ENCODE measurements around the gene NUP153. TPM values are rescaled to one million over a fixed set of nuclear protein-coding genes. Genes with fewer than 3 reads are reported as not detected.

Gene NUP153
- total RNA-seq, 4 donors from 2014 or later: 38.0 to 58.6 (median 44.9) TPM

GRCh38 chr6:17629824-17630510, 76.8 kb downstream of the NUP153 start:
- H3K27me3 ChIP-seq: no peaks in the 10 kb centered on the region
- peaks cover 5 to 23% of the 10 kb centered on the region in 2 donors for H3K36me3 ChIP-seq
- intact Hi-C loops (cut with DNase I): no loop called here
- TF ChIP-seq, protein P1, sequence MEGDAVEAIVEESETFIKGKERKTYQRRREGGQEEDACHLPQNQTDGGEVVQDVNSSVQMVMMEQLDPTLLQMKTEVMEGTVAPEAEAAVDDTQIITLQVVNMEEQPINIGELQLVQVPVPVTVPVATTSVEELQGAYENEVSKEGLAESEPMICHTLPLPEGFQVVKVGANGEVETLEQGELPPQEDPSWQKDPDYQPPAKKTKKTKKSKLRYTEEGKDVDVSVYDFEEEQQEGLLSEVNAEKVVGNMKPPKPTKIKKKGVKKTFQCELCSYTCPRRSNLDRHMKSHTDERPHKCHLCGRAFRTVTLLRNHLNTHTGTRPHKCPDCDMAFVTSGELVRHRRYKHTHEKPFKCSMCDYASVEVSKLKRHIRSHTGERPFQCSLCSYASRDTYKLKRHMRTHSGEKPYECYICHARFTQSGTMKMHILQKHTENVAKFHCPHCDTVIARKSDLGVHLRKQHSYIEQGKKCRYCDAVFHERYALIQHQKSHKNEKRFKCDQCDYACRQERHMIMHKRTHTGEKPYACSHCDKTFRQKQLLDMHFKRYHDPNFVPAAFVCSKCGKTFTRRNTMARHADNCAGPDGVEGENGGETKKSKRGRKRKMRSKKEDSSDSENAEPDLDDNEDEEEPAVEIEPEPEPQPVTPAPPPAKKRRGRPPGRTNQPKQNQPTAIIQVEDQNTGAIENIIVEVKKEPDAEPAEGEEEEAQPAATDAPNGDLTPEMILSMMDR (IDR thresholded peaks at IDR 0.05): no peak
- no peak for TF ChIP-seq POLR2A (IDR thresholded peaks at IDR 0.05)
- H3K4me1 ChIP-seq: peaks cover 20 to 30% of the 10 kb centered on the region in 2 donors
- no peak for DNase-seq
- H3K4me3 ChIP-seq (replicated peaks in 1 of 3): no peak overlapping the region
- H3K27ac ChIP-seq: peak overlapping the region; percentile 31 to 52 (median 35)
- no peaks in the 10 kb centered on the region for H3K9me3 ChIP-seq
- 59 to 66% methylated on average over 8 of the region's 8 CpGs for WGBS, 2 donors

- peaks cover 11 to 27% of the 10 kb centered on the region in 2 donors for H3K36me3 ChIP-seq
- no peaks in the 10 kb centered on the region for H3K27me3 ChIP-seq
- WGBS, 2 donors: 32 to 57% methylated on average over 1 of the region's 1 CpG
Observed at GRCh38 chr6:17628873-17629272, 77.9 kb downstream of the NUP153 start.

DNA sequence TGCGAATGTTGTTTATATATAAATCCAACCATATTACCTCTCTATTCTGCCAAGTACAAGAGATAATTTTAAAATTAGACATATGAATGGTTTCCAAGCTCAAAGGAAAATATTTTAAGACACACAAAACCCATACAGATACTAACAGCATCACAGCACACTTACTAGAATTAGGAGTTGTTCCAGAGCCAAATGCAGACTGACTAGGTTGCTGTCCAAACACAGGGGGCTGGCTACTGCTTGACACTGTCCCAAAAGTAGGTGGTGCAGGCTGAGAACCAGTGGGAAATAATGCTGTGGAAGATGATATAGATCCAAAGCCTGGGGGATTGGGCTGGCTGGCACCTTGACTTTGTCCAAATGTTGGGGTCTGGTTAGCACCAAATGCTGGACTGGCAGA, 82.3 kb downstream of the NUP153 start:
- whole genome bisulfite sequencing, 2 donors: 73 to 86% methylated on average over 1 of the region's 1 CpG
- Histone ChIP-seq H3K27me3 (no peaks in the 10 kb centered on the region), H3K9me3 (no peaks in the 10 kb centered on the region), H3K36me3 (peaks cover 11 to 20% of the 10 kb centered on the region in 2 donors), H3K27ac (no peak overlapping the region), H3K4me1 (peaks cover 5% of the 10 kb centered on the region in 2 donors), H3K4me3 (replicated peaks in 1 of 3) (no peak overlapping the region)
- intact Hi-C loops (cut with DNase I): no loop called here
- no peak for DNase-seq
- no peak for TF ChIP-seq POLR2A (IDR thresholded peaks at IDR 0.05)
- TF ChIP-seq, protein P1 (IDR thresholded peaks at IDR 0.05): no peak

More at GRCh38 chr6:17628873-17629272, 77.9 kb downstream of the NUP153 start:
- TF ChIP-seq, protein P1 (IDR thresholded peaks at IDR 0.05): no peak
- no peak for TF ChIP-seq POLR2A (IDR thresholded peaks at IDR 0.05)
- intact Hi-C loops (cut with DNase I): no loop called here
- Histone ChIP-seq H3K4me1 (peaks cover 20 to 30% of the 10 kb centered on the region in 2 donors), H3K4me3 (replicated peaks in 1 of 3) (no peak overlapping the region), H3K27ac (peak overlapping the region in 1 of 3 donors; percentile 19), H3K9me3 (no peaks in the 10 kb centered on the region)
- DNase-seq: no peak

DNA sequence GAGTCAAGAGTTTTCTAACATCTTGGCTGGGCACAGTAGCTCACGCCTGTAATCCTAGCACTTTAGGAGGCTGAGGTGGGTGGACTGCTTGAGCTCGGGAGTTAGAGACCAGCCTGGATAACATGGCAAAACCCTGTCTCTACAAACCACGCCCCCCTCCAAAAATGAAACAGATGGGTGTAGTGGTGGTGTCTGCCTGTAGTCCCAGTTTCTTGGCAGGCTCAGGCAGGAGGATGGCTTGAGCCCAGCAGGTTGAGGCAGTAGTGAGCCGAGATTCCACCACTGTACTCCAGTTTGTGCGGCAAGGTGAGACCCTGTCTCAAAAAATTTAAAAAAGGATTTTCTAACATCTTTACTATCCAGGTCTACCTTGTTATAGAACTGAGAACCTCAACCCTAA, 84.6 kb downstream of the NUP153 start:
- WGBS, 2 donors: 91 to 94% methylated on average over 5 of the region's 5 CpGs
- H3K9me3 ChIP-seq: no peaks in the 10 kb centered on the region
- peaks cover 14 to 20% of the 10 kb centered on the region in 2 donors for H3K36me3 ChIP-seq
- no peak overlapping the region for H3K27ac ChIP-seq
- intact Hi-C loops (cut with DNase I): no loop called here
- TF ChIP-seq, protein P1 (IDR thresholded peaks at IDR 0.05): no peak
- TF ChIP-seq POLR2A (IDR thresholded peaks at IDR 0.05): no peak
- peaks cover 0 to 5% of the 10 kb centered on the region in 2 donors for H3K4me1 ChIP-seq
- peak in 1 of 2 donors; percentile 5 for DNase-seq
- no peak overlapping the region for H3K4me3 ChIP-seq (replicated peaks in 1 of 3)
- no peaks in the 10 kb centered on the region for H3K27me3 ChIP-seq

DNA sequence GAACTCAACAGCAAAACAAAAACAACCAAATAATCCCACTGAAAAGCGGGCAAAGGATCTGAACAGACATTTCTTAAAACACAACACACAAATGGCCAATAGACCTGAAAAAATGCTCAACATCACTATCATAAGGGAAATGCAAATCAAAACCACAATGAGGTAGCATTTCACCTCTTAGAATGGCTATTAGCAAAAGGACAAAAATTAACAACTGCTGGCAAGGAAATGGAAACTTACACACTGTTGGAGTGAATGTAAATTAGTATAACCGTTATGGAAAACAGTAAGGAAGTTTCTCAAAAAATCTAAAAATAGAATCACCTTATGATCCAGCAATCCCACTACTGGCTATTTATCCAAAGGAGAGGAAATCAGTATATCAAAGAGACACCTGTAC, 85.7 kb downstream of the NUP153 start:
- no peak for DNase-seq
- Histone ChIP-seq H3K27ac (no peak overlapping the region), H3K4me1 (peaks cover 0 to 5% of the 10 kb centered on the region in 2 donors), H3K9me3 (no peaks in the 10 kb centered on the region), H3K36me3 (peaks cover 14 to 19% of the 10 kb centered on the region in 2 donors), H3K4me3 (replicated peaks in 1 of 3) (no peak overlapping the region), H3K27me3 (no peaks in the 10 kb centered on the region)
- WGBS, 2 donors: 84 to 86% methylated on average over 2 of the region's 2 CpGs
- TF ChIP-seq, protein P1 (IDR thresholded peaks at IDR 0.05): no peak
- no peak for TF ChIP-seq POLR2A (IDR thresholded peaks at IDR 0.05)
- intact Hi-C loops (cut with DNase I): no loop called here

Data from thyroid gland (tissue), 4 donors.